SJCRH30 (cell line): ENCODE measurements around the gene LRRC66. TPM values are rescaled to one million over a fixed set of nuclear protein-coding genes. Genes with fewer than 3 reads are reported as not detected.

Experiments used
- DNase-seq, 2 experiments: peaks; one replicate each; pipeline ENCODE4 v3.0.0-alpha.2; 2015 to 2020
- H3K27ac ChIP-seq: fragments of 250-450 bp; sonication (Bioruptor Pico); 2 replicates; pipeline ENCODE4 v1.5.1; 2020; ENCODE audit warnings: mild to moderate bottlenecking, moderate library complexity
- H3K27me3 ChIP-seq: fragments of 250-450 bp; sonication (Bioruptor Pico); 2 replicates; pipeline ENCODE4 v1.5.1; 2020; ENCODE audit warnings: mild to moderate bottlenecking, moderate library complexity
- H3K36me3 ChIP-seq: fragments of 250-450 bp; sonication (Bioruptor Pico); 2 replicates; pipeline ENCODE4 v1.5.1; 2020; ENCODE audit warnings: mild to moderate bottlenecking, moderate library complexity
- H3K4me1 ChIP-seq: fragments of 250-450 bp; sonication (Bioruptor Pico); 2 replicates; pipeline ENCODE4 v1.5.1; 2020; ENCODE audit warnings: mild to moderate bottlenecking, moderate library complexity
- H3K4me3 ChIP-seq: fragments of 250-450 bp; sonication (Bioruptor Pico); 2 replicates; pipeline ENCODE4 v1.5.1; 2020; ENCODE audit warnings: mild to moderate bottlenecking, moderate library complexity
- H3K9me3 ChIP-seq: fragments of 250-450 bp; sonication (Bioruptor Pico); replicated peaks from 2 replicates; pipeline ENCODE4 v1.5.1; 2020; ENCODE audit warnings: mild to moderate bottlenecking, moderate library complexity
- total RNA-seq: library from RNA; depleted of rRNA; stranded (reverse); fragments of >200 nt; shearing (Covaris generic); gene quantifications from 2 replicates; pipeline ENCODE4 v1.2.3, GENCODE V29; 2014

LRRC66 gene
- total RNA-seq, 1 experiment from 2014 or later, result 0.16 TPM

- no peak for DNase-seq
- peak overlapping the region; percentile 87 for H3K4me3 ChIP-seq
- no peaks in the 10 kb centered on the region for H3K9me3 ChIP-seq
- H3K36me3 ChIP-seq, result peaks cover 15% of the 10 kb centered on the region
- H3K4me1 ChIP-seq, result peaks cover 8% of the 10 kb centered on the region; the same call in 1 of the 2 replicates
- no peaks in the 10 kb centered on the region for H3K27me3 ChIP-seq
- peak overlapping the region; percentile 79 for H3K27ac ChIP-seq
Measured at GRCh38 chr4:52036886-52037530, 16.8 kb upstream of the LRRC66 start.

- no peak overlapping the region for H3K27ac ChIP-seq
- H3K4me1 ChIP-seq, result peaks cover 8% of the 10 kb centered on the region; the same call in 1 of the 2 replicates
- no peaks in the 10 kb centered on the region for H3K9me3 ChIP-seq
- H3K27me3 ChIP-seq, result no peaks in the 10 kb centered on the region
- no peak for DNase-seq
- H3K36me3 ChIP-seq, result peaks cover 24% of the 10 kb centered on the region
- no peak overlapping the region for H3K4me3 ChIP-seq
Measured at GRCh38 chr4:52035190-52035589, 15.0 kb upstream of the LRRC66 start.

GRCh38 chr4:52032005-52032404 is 11.8 kb upstream of the LRRC66 start:
- Histone ChIP-seq H3K4me3 (no peak overlapping the region), H3K4me1 (peaks cover 7% of the 10 kb centered on the region; the same call in 1 of the 2 replicates), H3K9me3 (no peaks in the 10 kb centered on the region), H3K36me3 (peaks cover 46% of the 10 kb centered on the region), H3K27me3 (no peaks in the 10 kb centered on the region), H3K27ac (no peak overlapping the region)
- no peak for DNase-seq

GRCh38 chr4:52028970-52029369 is 8.8 kb upstream of the LRRC66 start:
- no peaks in the 10 kb centered on the region for H3K27me3 ChIP-seq
- H3K27ac ChIP-seq, result no peak overlapping the region
- peaks cover 59% of the 10 kb centered on the region for H3K36me3 ChIP-seq
- H3K9me3 ChIP-seq, result no peaks in the 10 kb centered on the region
- no peaks in the 10 kb centered on the region for H3K4me1 ChIP-seq
- DNase-seq, result no peak
- H3K4me3 ChIP-seq, result no peak overlapping the region

- H3K9me3 ChIP-seq, result no peaks in the 10 kb centered on the region
- H3K27ac ChIP-seq, result no peak overlapping the region
- no peaks in the 10 kb centered on the region for H3K4me1 ChIP-seq
- DNase-seq, result no peak
- H3K4me3 ChIP-seq, result no peak overlapping the region
- peaks cover 13% of the 10 kb centered on the region for H3K36me3 ChIP-seq
- no peaks in the 10 kb centered on the region for H3K27me3 ChIP-seq
Measured at GRCh38 chr4:52017814-52018213, 2.3 kb downstream of the LRRC66 start.

GRCh38 chr4:52016981-52017380 is 3.2 kb downstream of the LRRC66 start:
- H3K27me3 ChIP-seq, result no peaks in the 10 kb centered on the region
- DNase-seq, result no peak
- H3K4me3 ChIP-seq, result no peak overlapping the region
- peaks cover 9% of the 10 kb centered on the region for H3K36me3 ChIP-seq
- no peaks in the 10 kb centered on the region for H3K4me1 ChIP-seq
- H3K9me3 ChIP-seq, result no peaks in the 10 kb centered on the region
- H3K27ac ChIP-seq, result no peak overlapping the region

GRCh38 chr4:52015366-52015765 is 4.8 kb downstream of the LRRC66 start:
- Histone ChIP-seq H3K4me1 (no peaks in the 10 kb centered on the region), H3K36me3 (peaks cover 3% of the 10 kb centered on the region; the same call in 1 of the 2 replicates), H3K27ac (no peak overlapping the region), H3K4me3 (no peak overlapping the region), H3K27me3 (no peaks in the 10 kb centered on the region), H3K9me3 (no peaks in the 10 kb centered on the region)
- DNase-seq, result peak in 1 of 2 experiments; percentile 34

GRCh38 chr4:52014903-52015302 is 5.3 kb downstream of the LRRC66 start:
- DNase-seq, result no peak
- H3K27me3 ChIP-seq, result no peaks in the 10 kb centered on the region
- H3K9me3 ChIP-seq, result no peaks in the 10 kb centered on the region
- H3K4me3 ChIP-seq, result no peak overlapping the region
- peaks cover 3% of the 10 kb centered on the region; the same call in 1 of the 2 replicates for H3K36me3 ChIP-seq
- H3K4me1 ChIP-seq, result no peaks in the 10 kb centered on the region
- H3K27ac ChIP-seq, result no peak overlapping the region

- Histone ChIP-seq H3K27me3 (no peaks in the 10 kb centered on the region), H3K9me3 (no peaks in the 10 kb centered on the region), H3K36me3 (no peaks in the 10 kb centered on the region), H3K4me1 (no peaks in the 10 kb centered on the region), H3K27ac (no peak overlapping the region), H3K4me3 (no peak overlapping the region)
- DNase-seq, result no peak
Measured at GRCh38 chr4:52012651-52013050, 7.5 kb downstream of the LRRC66 start.

- Histone ChIP-seq H3K9me3 (no peaks in the 10 kb centered on the region), H3K4me1 (no peaks in the 10 kb centered on the region), H3K27me3 (no peaks in the 10 kb centered on the region), H3K27ac (no peak overlapping the region), H3K4me3 (no peak overlapping the region), H3K36me3 (no peaks in the 10 kb centered on the region)
- no peak for DNase-seq
Measured at GRCh38 chr4:52010986-52011385, 9.2 kb downstream of the LRRC66 start.

GRCh38 chr4:52006887-52007286 is 13.3 kb downstream of the LRRC66 start:
- Histone ChIP-seq H3K36me3 (no peaks in the 10 kb centered on the region), H3K27me3 (no peaks in the 10 kb centered on the region), H3K4me3 (no peak overlapping the region), H3K27ac (no peak overlapping the region), H3K9me3 (no peaks in the 10 kb centered on the region), H3K4me1 (no peaks in the 10 kb centered on the region)
- DNase-seq, result no peak

- no peak for DNase-seq
- H3K27ac ChIP-seq, result no peak overlapping the region
- no peaks in the 10 kb centered on the region for H3K36me3 ChIP-seq
- no peaks in the 10 kb centered on the region for H3K9me3 ChIP-seq
- H3K4me3 ChIP-seq, result no peak overlapping the region
- H3K4me1 ChIP-seq, result no peaks in the 10 kb centered on the region
- H3K27me3 ChIP-seq, result no peaks in the 10 kb centered on the region
Measured at GRCh38 chr4:52005604-52006273, 14.4 kb downstream of the LRRC66 start.

- Histone ChIP-seq H3K9me3 (no peaks in the 10 kb centered on the region), H3K27ac (no peak overlapping the region), H3K4me3 (no peak overlapping the region), H3K4me1 (no peaks in the 10 kb centered on the region), H3K36me3 (no peaks in the 10 kb centered on the region), H3K27me3 (no peaks in the 10 kb centered on the region)
- DNase-seq, result no peak
Measured at GRCh38 chr4:52004414-52004813, 15.7 kb downstream of the LRRC66 start.

- no peaks in the 10 kb centered on the region for H3K27me3 ChIP-seq
- H3K27ac ChIP-seq, result no peak overlapping the region
- no peaks in the 10 kb centered on the region for H3K36me3 ChIP-seq
- H3K4me1 ChIP-seq, result 0 out of 2 replicates have a peak, but pooled peaks cover 7% of the 10 kb centered on the region
- no peak for DNase-seq
- H3K9me3 ChIP-seq, result no peaks in the 10 kb centered on the region
- H3K4me3 ChIP-seq, result no peak overlapping the region
Measured at GRCh38 chr4:52001616-52002015, 18.5 kb downstream of the LRRC66 start.

- no peak overlapping the region for H3K4me3 ChIP-seq
- DNase-seq, result no peak
- H3K36me3 ChIP-seq, result no peaks in the 10 kb centered on the region
- H3K9me3 ChIP-seq, result no peaks in the 10 kb centered on the region
- H3K27ac ChIP-seq, result no peak overlapping the region
- H3K4me1 ChIP-seq, result 0 out of 2 replicates have a peak, but pooled peaks cover 7% of the 10 kb centered on the region
- H3K27me3 ChIP-seq, result no peaks in the 10 kb centered on the region
Measured at GRCh38 chr4:51999250-51999649, 20.9 kb downstream of the LRRC66 start.
